Amygdala (tissue), 56 donors: Measurements from ENCODE around the gene LAMA1.
A peak's percentile ranks its signal among the peaks of the same experiment; 100 is the strongest.

Experiments
- DNase-seq, 56 donors: peaks; one replicate each; lab custom pipeline; 2025; lab: John Stamatoyannopoulos, UW

LAMA1 gene

DNA sequence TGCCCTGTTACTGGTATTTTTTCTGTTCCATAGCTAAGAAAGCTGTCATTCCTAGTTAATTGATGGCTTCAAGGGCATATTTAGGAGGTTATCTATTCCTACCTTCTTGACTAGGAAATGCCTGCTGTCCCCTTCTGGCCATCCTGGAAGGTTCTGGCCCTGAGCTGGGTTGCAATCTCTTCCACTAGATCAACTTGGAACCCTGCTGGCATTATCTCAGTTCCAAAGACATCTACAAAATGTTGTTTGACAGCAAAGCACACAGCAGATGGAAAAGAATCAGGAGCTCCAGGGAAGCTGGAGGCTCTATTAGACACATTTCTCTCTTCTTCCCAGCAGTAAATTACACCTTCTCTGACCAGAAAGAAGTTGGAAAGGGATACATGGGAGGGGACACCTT lies 196.0 kb downstream of the LAMA1 start:
- no peak for DNase-seq

DNA sequence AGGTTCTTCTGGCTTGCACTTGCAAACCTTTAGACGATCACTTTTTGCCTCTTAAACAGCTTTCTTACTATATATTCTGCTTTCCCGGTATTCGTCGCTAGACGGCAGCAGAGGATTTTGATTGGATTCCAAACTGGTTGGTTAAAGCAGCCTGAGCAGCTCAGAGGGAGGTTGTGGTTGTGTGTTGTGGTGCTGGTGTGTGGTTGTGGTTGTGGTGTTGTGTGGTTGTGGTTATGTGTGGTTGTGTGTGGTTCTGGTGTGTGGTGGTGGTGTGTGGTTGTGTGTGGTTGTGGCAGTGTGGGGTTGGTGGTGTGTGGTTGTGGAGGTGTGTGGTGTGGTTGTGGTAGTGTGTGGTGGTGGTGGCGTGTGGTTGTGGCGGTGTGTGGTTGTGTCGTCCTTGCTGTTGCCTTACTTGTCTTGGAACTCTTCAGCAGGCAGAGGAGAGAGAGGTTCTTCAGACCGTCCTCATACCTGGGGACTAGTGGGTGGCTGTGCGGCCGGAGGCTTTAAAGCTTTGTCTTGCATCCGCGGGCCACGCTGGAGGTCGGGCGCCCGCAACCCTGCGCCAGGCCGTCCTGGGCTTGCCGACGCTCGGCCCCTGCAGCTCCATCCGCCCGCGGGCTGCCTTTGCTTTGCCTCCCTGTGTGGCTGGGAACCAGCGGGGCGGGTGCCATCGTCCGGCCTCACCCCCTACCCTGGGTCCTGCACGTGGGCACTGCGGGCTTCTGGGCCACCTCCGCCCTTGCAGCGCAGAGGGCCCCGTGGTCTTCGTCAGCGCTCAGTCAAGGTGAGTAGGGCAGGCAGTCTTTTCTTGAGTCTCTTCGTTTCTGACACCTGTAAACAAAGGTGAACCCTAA lies 197.3 kb downstream of the LAMA1 start:
- peak in 15 of 56 donors; percentile 1 to 72 (median 5) for DNase-seq

DNA sequence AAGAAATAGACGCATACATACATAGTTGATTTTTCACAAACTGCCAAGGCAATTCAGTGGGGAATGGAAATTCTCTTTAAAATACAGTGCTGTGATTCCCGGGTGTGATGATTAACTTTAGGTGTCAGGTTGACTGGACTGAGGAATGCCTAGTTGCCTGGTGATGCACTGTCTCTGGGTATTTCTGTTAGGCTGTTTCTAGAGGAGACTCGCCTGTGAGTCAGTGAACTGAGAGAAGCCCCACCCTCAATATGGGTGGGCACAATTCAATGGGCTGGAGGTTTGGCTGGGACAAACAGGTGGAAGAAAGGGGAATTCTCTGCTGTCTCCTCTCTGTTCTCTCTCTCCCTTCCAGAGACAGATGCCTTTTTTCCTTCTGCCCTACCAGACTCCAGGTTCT lies 200.5 kb downstream of the LAMA1 start:
- no peak for DNase-seq

DNA sequence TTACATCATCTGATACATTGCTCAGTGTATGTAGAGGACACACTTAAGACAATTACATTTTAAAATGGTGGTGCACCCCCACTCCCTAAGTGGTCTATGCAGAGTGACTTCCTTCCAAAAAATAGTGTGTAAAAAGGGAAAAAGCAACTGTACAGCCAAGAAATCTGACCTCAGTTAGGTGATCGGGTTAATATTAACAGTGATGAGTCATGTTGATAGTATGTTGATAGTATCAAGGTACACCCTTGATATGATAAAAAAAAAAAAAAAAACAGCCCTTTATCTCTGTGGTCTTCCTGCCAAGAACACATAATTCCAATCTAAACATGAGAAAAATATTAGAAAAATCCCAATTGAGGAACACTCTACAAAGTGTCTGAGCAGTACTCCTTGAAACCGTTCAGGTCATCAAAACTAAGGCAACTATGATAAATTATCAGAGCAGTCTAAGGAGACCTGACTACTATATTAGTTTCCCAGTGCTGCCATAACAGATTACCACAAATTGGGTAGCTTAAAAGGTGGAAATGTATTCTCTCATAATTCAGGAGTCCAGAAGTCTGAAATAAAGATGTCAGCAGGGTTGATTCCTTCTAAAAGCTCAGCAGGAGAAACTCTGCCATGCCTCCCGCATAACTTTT lies 216.2 kb downstream of the LAMA1 start:
- DNase-seq: no peak

DNA sequence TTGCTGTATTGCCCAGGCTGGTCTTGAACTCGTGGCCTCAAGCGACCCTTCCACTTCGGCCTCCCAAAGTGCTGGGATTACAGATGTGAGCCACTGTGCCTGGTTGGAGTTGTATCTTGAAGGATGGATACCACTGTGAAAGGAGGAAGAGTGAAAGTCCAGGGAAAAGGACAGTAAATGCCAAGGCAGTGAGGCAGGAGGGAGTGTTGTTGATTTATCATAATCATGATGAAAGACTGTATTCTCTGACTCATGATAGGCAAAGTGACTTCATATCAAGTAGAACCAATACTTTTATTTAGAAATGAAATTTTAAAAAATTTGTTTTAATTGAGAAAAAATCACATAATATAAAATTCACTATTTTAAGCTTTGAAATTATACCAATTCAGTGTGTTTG lies 225.8 kb downstream of the LAMA1 start:
- no peak for DNase-seq
